Activated CD8-positive, alpha-beta memory T cell treated with anti-CD3 and anti-CD28 coated beads for 36 hours (primary cell): Measurements from ENCODE around the gene AMBRA1. TPM values are rescaled to one million over a fixed set of nuclear protein-coding genes. Genes with fewer than 3 reads are reported as not detected.

Experiments used
- CTCF ChIA-PET: fragments of 350-600 bp; sonication (Branson Sonifier 250); formaldehyde crosslinking; loops from one replicate; lab custom pipeline; 2021; ENCODE audit warnings: antibody characterized with exemption; lab: Charles Lee
- POLR2A ChIA-PET: fragments of 350-600 bp; sonication (Branson Sonifier 250); formaldehyde crosslinking; loops from one replicate; lab custom pipeline; 2021; ENCODE audit warnings: antibody characterized with exemption; lab: Charles Lee
- total RNA-seq, 2 experiments: library from RNA; stranded (reverse); gene quantifications; one replicate each; pipeline ENCODE4 v1.2.3, GENCODE V29; 2021

Gene AMBRA1
- total RNA-seq, 2 experiments from 2014 or later, result 28.7 to 28.9 TPM

DNA sequence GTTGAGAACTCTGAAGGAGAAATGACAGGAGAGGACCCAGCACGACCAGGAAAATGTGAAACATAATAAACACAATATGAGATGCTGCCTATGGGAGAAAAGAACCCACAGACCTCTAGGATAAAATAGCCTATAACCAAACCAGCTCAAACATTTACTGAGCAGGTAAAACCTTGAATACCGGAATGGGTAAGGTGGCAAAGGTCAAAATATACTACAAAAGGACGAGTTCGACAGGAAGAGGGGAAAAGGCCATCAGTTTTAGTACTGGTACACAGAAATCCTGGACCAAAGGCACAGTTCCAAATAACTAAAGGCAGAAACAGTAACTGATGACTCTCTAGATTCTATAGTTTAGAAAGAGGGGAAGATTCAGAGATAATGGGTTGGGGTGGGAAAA is 96.3 kb downstream of the AMBRA1 start:
- ChIA-PET CTCF (interaction anchor here (2.2 kb wide), 1 partner anchor 105 kb away, joined by 4 read pairs; the partner anchor contains the start of gene CHRM4), POLR2A (no interaction called here)

DNA sequence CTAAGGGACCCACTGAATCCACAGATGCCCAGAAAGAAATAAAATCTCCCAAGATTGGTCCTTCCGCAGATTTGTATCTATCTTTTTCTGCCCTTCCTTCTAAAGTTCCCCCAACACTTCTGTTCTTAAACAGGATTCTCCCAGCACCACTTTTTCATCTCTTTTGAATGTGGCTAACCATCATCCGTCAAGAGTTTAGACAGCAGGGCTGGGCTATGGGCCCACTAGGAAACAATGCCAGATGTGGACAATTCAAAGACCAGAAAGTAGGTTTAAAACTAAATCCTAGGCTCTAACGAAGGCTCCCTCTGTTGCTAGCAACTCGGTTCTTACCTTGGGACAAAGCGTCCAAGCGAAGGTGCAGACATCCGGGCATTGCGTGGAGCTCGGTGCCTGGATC is 100.0 kb downstream of the AMBRA1 start:
- CTCF ChIA-PET, result interaction anchor here (1.5 kb wide), 1 partner anchor 35 kb away, joined by 4 read pairs; no protein-coding TSS in a partner anchor
- POLR2A ChIA-PET, result no interaction called here

DNA sequence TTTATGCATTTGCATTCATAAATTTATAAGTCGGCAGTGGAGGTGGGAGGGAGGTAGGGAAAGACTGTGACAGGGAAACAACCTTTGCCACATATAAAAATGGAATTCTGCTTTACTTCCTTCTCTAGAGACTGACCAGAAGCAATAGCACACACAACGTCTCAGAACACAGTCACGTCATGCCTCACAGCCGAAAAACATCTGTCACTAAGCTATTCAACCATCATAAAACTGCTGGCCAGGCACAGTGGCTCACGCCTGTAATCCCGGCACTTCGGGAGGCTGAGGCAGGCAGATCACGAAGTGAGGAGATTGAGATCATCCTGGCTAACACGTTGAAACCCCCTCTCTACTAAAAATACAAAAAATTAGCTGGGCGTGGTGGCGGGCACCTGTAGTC is 101.3 kb downstream of the AMBRA1 start:
- CTCF ChIA-PET, result interaction anchor here (0.5 to 1.5 kb wide), 2 partner anchors 36 to 310 kb away, joined by 3 to 4 read pairs; no protein-coding TSS in a partner anchor

DNA sequence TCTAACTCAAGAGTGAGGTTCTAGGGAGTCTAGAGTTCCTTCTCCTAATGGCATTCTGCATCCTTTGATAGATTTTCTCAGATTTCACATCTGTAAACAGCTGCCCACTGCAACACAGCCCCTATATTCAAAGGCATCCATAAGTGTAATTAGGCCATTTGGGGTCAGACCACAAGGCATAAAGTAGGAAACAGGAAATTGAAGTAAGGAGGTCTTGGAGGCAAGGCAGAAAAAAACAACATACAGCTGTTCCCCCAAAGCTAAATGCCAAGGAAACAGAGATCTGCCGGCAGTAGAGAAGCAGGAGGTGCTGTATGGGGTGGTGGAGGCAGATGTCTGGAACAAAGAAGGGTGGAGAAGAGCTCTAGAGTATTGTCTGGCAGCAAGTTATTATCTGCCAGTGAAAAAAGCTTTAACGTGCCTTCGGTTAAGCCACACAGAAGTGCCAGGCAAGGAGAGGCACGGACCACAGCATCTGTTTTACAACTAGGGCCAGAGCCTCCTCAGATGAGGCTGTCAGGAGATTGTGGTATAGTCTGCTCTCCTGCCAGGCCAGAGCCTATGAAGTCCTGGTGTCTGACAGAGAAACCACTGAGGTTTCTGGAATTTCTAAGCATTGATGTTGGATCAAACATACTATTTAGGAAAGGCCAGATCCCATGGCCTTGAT is 102.0 kb downstream of the AMBRA1 start:
- ChIA-PET POLR2A (no interaction called here), CTCF (interaction anchor here (0.5 to 1.6 kb wide), 5 partner anchors 10 to 310 kb away, joined by 3 to 4 read pairs (median 3); no protein-coding TSS in a partner anchor)

More for the DNA sequence above, 101.3 kb downstream of the AMBRA1 start:
- POLR2A ChIA-PET, result no interaction called here

DNA sequence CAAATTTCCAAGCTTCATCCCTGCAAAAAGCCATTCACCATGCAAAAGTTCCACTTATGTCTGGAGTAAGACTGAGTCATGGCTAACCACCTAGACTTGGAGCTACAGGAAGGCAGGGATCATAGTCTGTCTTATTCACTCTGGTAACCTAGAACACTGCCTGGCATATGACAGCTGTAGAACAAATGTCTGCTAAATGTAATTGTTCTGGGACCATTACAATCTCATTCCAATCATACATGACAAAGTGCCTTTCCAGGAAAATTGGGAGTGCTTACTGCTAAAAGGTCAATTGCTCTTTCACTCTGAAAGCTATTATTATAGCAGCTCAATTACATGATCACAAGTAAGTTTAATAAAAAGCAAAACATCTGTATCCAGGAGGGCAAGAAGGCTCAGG is 103.2 kb downstream of the AMBRA1 start:
- POLR2A ChIA-PET, result interaction anchor here (0.5 kb wide), 1 partner anchor 126 kb away, joined by 11 read pairs; the partner anchor contains the start of genes ATG13 and HARBI1
- CTCF ChIA-PET, result interaction anchor here (0.8 to 2.1 kb wide), 14 partner anchors 9 to 153 kb away, joined by 3 to 7 read pairs (median 4); partner anchors contain the start of gene ATG13

DNA sequence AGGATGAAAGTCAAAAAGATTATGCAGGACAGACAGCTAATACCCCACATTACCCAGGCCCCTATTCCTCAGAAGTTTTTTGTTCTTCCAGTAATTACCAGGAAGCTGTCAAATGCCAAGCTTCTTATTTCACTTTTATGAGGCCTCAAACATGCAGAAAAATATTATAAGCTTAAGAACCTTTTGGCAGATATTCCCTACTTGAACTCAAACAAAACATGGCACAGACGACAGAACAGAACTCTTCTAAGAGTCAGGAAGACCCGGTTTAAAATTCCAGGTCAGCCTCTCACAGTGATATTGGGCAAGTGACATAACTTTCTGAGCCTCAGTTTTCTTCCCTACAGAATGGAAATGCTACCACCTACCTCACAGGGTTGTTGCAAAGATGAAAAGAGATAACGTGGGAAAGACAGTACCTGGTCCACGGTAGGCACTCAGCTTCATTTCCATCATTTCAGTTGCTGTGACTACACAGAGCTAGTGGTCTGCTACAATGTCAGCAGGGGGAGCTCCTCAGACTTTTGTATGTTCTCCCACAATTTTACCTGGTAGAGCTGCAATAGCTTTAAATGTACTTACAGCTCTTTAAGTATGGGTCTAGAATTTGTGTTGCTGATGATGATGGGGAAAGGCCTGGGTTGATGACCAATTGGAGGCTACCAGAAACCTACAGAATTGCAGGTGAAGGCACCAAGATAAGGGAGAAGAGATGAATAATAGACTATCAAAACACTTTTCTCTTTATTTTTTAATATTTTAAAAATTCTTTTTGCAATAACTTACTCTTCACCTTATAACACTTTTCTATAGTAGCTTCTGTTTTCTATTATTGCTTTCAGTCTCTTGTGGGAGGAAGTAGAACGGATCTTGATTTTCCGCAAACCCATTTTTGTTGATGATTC is 103.9 kb downstream of the AMBRA1 start:
- POLR2A ChIA-PET, result no interaction called here
- CTCF ChIA-PET, result interaction anchor here (0.6 to 2.1 kb wide), 15 partner anchors 8 to 128 kb away, joined by 3 to 7 read pairs (median 4); partner anchors contain the start of gene ATG13

DNA sequence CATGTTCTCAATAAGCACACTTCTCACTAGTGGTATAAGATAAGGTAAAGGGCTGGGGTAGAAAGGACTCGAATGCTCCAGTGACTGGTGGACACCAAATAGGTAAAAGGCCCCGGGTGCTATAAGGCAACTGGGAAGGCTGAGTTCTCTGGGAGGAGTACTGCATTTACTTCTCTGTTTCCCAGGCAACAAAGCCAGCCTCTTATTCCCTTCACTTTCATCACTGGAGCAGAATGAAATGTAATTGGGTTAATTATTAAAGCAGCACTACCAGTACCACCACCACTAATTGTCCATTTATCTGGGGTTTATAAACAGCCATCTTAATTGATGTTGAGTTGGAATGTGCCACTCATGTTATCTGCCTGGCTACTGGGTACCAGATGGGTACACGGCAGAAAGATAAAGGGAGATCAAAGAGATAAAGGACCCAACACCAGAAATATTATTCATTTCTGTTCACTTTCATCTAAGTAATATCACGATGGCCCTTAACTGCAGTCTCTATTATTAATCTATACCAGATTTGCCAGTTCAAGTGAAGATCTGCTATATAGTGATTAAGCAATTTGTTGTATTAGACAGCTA is 107.9 kb downstream of the AMBRA1 start:
- CTCF ChIA-PET, result no interaction called here
- POLR2A ChIA-PET, result no interaction called here

DNA sequence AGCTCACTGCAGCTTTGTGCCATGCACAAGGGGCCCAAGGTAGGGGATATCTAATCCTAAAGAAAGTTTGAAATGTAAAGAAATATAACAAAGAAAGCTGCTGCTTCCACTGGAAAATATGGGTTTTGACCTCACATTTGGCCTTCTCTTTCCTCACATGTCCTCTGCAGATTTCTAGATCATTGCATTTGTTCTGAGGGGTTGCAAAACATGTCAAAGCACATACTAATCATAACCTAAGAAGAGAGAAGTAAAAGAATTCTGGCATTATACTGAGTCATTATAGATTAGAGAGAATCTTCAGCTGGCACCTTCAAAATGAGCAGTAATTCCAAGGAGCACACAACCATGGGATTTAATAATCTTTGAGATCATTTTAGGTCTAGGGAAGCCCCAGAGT is 109.7 kb downstream of the AMBRA1 start:
- ChIA-PET POLR2A (no interaction called here), CTCF (no interaction called here)

DNA sequence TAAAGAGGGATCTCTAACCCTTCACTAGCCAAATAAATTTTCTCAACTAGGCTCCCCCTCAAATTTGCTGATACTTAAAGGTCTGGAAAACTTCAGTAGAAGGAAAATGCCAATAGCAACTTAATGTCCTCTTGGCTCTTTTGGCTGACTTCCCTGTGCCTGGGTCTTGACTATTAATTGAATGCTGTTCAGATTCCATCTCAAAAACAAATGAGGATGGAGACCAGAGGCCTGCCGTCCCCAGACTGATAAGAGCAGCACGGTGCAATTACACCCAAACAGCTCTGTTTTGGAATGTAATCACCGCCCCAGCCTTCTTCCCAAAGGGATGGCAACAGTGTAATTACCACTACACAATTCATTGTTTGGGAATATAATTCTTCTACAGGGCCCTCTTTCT is 112.9 kb downstream of the AMBRA1 start:
- CTCF ChIA-PET, result interaction anchor here (1.2 kb wide), 1 partner anchor 9 kb away, joined by 3 read pairs; no protein-coding TSS in a partner anchor
- POLR2A ChIA-PET, result no interaction called here

DNA sequence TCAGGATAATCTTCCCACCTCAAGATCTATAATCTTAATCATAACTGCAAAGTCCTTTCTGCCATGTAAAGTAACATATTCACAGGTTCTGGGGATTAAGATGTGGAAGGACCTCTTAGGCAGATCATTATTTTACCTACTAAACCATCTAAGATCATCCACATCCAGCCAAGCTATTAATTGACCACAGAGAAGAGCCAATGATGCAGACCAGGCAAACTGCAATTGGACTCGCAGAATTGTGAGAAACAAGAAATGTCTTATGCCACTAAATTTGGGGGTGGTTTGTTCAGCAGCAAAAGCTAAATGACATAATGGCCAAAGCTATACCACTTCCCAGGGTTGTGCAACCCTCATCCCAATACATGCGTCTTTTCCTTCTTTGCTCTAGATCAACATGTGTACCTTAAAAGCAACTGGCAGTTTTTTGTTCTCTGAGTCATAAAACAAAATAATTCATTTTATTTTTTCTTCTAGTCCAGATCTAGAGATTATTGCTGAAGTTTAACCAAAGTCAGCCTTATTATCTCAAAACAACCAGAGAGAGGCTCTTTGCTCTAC is 113.6 kb downstream of the AMBRA1 start:
- POLR2A ChIA-PET, result no interaction called here
- CTCF ChIA-PET, result interaction anchor here (1.2 kb wide), 1 partner anchor 10 kb away, joined by 3 read pairs; no protein-coding TSS in a partner anchor

DNA sequence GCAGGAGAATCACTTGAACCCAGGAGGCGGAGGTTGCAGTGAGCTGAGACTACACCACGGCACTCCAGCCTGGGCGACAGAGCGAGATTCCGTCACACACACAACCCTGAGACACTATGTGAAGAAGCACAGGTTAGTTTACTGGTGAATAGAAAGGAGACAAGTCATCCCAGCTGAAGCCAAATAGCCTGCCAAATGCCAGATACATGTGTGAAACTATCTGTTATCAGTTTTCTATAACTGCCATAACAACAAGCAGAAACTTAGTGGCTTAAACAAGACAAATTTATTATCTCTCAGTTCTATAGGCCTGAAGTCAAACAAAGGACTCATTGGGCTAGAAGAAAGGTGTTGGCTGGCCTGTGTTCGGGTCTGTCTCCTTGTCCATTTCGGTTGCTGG is 114.2 kb downstream of the AMBRA1 start:
- POLR2A ChIA-PET, result no interaction called here

DNA sequence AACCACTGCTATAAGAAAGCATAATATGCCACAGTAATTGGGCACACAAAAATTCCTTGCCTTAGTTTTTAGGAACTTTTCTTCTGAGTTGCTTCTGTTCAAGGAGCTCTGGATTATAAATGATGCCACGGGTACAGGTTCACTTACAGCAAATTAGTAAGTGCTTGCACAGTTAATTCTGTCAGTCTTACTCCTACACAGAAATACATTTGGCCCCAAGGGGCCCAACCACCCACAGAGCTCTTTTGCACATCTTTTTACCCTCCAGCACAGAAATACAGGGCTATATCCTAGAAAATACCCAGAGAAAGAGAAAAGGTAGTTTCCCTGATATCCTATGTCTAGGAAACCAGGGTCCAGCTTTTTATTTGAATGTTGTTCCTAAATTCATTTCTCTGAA is 115.6 kb downstream of the AMBRA1 start:
- POLR2A ChIA-PET, result no interaction called here

More for the DNA sequence above, 114.2 kb downstream of the AMBRA1 start:
- CTCF ChIA-PET, result no interaction called here

DNA sequence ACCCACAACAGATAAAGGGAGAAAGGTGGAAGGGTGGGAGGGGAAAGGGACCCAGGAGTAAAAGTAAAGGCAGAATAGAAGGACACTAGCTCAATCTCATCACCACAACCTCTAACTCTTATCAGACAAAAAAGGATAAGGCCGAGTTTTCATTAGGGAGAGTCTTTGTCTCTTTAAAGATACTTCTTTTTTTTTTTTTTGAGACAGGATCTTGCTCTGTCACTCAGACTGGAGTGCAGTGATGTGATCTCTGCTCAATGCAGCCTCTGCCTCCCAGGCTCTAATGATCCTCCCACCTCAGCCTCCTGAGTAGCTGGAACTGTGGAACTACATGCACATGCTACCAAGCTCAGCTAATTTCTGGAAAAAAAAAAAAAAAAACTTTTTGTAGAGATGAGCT is 116.7 kb downstream of the AMBRA1 start:
- ChIA-PET POLR2A (no interaction called here), CTCF (interaction anchor here (0.7 to 1.1 kb wide), 3 partner anchors 13 to 1518 kb away, joined by 3 to 4 read pairs (median 3); no protein-coding TSS in a partner anchor)

More for the DNA sequence above, 115.6 kb downstream of the AMBRA1 start:
- CTCF ChIA-PET, result interaction anchor here (0.6 to 0.7 kb wide), 2 partner anchors 115 to 121 kb away, joined by 3 to 4 read pairs; no protein-coding TSS in a partner anchor

DNA sequence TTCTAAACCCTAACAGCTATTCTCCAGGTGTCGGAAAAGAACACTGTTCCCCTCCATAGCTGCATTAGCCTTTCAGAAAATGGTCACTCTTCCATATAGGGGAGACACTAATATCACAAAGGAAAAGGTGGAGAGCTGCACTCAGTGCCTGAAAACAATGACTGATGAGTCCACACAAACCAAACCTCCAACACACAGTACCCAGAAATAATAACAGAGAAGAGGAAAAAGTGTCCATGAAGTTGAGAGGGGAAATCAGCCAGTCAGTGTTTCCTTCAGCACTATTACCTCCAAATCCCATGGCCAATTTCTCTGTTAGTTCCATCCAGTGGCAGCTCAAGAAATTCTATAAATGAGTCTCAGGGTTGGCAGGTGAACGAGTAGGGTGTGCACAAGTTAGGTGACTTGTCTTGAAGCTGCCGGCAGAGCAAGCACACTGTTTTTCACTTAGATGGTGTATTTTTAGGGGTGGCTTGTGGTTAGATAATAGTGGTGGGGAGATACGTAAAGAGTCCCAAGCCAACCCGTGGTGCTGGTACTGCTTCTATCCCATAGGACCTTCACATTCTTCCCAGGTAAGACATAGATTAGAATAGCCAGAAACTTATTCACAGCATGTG is 117.8 kb downstream of the AMBRA1 start:
- POLR2A ChIA-PET, result no interaction called here
- CTCF ChIA-PET, result interaction anchor here (1.1 kb wide), 1 partner anchor 14 kb away, joined by 4 read pairs; no protein-coding TSS in a partner anchor

DNA sequence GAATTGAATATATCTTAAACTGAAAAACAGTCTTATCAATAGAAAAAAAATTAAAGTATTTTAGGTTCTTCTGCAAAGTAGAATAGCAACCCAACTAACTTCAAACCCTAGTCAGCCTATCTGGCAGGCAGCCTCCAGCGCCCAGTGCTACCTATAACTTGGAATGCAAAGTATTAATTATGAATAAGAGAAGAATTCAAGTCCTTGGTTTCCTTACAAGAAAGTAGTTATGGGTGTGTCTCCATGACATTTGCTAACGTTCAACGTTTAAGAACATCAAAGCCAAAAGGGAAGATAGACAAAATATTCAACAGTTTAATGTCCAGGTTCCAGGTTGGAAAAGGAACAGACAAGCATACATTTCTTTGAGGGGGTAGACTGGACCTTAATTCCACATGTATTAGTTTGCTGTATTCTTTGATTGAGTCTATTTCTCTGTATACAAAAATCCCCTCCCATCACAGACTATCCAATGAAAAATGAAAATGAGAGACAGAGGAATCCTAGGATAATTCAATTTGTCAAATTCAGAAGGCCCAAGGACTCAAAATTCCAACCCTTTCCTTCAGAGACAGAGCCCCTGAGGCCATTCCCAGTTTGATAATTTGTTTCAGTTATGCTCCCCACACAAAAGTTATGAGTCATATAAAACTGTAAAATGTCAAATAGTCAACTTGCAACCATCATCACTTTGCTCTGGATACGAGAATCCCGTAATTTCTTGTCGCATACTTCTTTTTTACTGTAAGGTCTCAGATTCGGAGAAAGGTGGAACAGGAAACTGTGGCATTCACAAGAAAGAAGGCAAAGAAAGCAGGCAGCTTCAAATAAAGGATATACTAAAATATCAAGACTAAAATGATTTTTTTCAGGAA is 118.5 kb downstream of the AMBRA1 start:
- ChIA-PET POLR2A (no interaction called here), CTCF (no interaction called here)

DNA sequence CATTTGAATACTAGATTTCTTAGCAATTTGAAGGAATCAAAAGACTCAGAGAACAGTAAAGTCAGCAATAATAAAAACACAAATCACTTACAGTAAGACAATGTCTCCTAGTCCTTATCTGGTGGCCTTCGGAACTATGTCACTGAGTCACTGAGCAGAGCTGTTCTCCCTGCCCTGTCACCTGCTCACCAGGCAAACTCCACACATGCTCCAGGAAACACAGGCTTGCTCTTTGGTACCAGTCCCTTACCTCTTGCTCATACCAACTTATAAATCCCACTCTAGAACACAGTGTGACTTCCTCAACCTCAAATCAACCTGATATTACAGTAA is 121.2 kb downstream of the AMBRA1 start:
- ChIA-PET CTCF (no interaction called here), POLR2A (no interaction called here)

DNA sequence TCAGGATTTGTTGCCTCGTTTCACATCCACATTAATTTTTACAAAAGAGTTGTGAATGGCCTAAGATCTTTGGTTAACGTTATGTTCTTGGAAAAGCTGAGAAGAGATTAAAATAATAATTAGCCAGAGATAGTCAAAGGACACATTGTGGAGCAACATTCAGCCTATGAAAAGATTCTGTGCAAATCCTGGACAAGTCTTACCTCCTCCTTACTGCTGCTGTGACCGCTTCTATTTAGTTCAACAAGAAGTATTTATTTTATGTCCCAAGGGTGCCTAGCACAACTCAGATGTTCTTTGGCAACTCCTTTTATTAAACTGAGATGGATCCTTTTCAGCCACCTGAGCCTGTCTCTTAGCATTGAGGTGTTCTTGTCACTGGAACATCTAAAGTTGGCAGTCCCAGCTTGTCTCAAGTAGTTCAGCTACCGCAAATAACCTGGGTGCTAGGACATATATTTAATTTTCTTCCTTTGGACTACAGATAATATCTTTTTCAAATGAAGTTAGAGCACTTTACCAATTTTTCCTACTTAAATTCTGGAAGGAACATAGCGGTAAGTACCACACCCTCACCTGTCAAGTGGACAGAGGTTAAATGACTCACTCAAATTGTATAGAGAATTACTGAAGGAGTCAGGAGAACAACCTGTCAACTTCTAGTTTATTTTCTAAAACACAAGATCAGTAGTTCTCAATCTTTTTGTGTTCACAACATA is 121.7 kb downstream of the AMBRA1 start:
- ChIA-PET CTCF (no interaction called here), POLR2A (no interaction called here)
